Nephron (organoid): ENCODE data around the gene VPS8.
"Not testable (repeated sequence)": the region's sequence is repeated elsewhere in the genome, so short reads cannot be mapped to it uniquely, and the experiment has no call there.

Source experiments
- H3K27ac Mint-ChIP-seq, 3 experiments: 2 replicates each; pipeline ENCODE4 v1.8.0; 2020; ENCODE audit warnings: mixed read lengths in 3 of 3, mild to moderate bottlenecking in 2 of 3, moderate library complexity in 1 of 3
- H3K27me3 Mint-ChIP-seq: 2 replicates; pipeline ENCODE4 v1.8.0; 2021; ENCODE audit warnings: low read depth, mild to moderate bottlenecking, moderate library complexity, mixed read lengths
- H3K36me3 Mint-ChIP-seq: 2 replicates; pipeline ENCODE4 v1.8.0; 2020; ENCODE audit warnings: low read depth, mixed read lengths
- H3K4me1 Mint-ChIP-seq: 2 replicates; pipeline ENCODE4 v1.8.0; 2020; ENCODE audit warnings: mixed read lengths
- H3K4me3 Mint-ChIP-seq, 3 experiments: 2 replicates each; pipeline ENCODE4 v1.8.0; 2020; ENCODE audit warnings: mild to moderate bottlenecking in 3 of 3, mixed read lengths in 3 of 3, moderate library complexity in 2 of 3
- H3K9me3 Mint-ChIP-seq: 2 replicates; pipeline ENCODE4 v1.8.0; 2020; ENCODE audit warnings: mixed read lengths
- CTCF ChIP-seq, 3 experiments: fragments of 200-600 bp; sonication (generic); IDR thresholded peaks; one replicate each; pipeline ENCODE4 v1.5.0; 2021; ENCODE audit warnings: antibody characterized with exemption in 3 of 3; ENCODE audit not compliant: unreplicated experiment in 3 of 3

Gene VPS8

GRCh38 chr3:184985586-184985985 is 173.6 kb downstream of the VPS8 start:
- Mint-ChIP-seq H3K9me3 (no peaks in the 10 kb centered on the region), H3K4me3 (no peak overlapping the region), H3K27ac (no peak overlapping the region), H3K4me1 (peaks cover 5% of the 10 kb centered on the region), H3K27me3 (no peaks in the 10 kb centered on the region), H3K36me3 (peaks cover 60% of the 10 kb centered on the region)
- no peak for TF ChIP-seq CTCF (IDR thresholded peaks at IDR 0.05; ENCODE audit: unreplicated experiment in 3 of 3)

GRCh38 chr3:184986366-184986889 is 174.5 kb downstream of the VPS8 start:
- H3K27ac Mint-ChIP-seq, result no peak overlapping the region
- no peak overlapping the region for H3K4me3 Mint-ChIP-seq
- no peaks in the 10 kb centered on the region for H3K4me1 Mint-ChIP-seq
- TF ChIP-seq CTCF (IDR thresholded peaks at IDR 0.05; ENCODE audit: unreplicated experiment in 3 of 3), result no peak
- H3K9me3 Mint-ChIP-seq, result no peaks in the 10 kb centered on the region
- H3K36me3 Mint-ChIP-seq, result peaks cover 57% of the 10 kb centered on the region
- H3K27me3 Mint-ChIP-seq, result no peaks in the 10 kb centered on the region

- H3K36me3 Mint-ChIP-seq, result peaks cover 28% of the 10 kb centered on the region
- no peak overlapping the region for H3K4me3 Mint-ChIP-seq
- H3K27ac Mint-ChIP-seq, result no peak overlapping the region
- H3K9me3 Mint-ChIP-seq, result no peaks in the 10 kb centered on the region
- H3K4me1 Mint-ChIP-seq, result no peaks in the 10 kb centered on the region
- no peaks in the 10 kb centered on the region for H3K27me3 Mint-ChIP-seq
- no peak for TF ChIP-seq CTCF (IDR thresholded peaks at IDR 0.05; ENCODE audit: unreplicated experiment in 3 of 3)
These were observed 181.4 kb downstream of the VPS8 start for GRCh38 chr3:184993394-184993793.

- H3K4me1 Mint-ChIP-seq, H3K27me3 Mint-ChIP-seq, H3K4me3 Mint-ChIP-seq, H3K27ac Mint-ChIP-seq: not testable (repeated sequence)
- peaks cover 27% of the 10 kb centered on the region for H3K9me3 Mint-ChIP-seq
- H3K36me3 Mint-ChIP-seq, result peaks cover 76% of the 10 kb centered on the region
These were observed 191.9 kb downstream of the VPS8 start for GRCh38 chr3:185003876-185004275.

- Mint-ChIP-seq H3K36me3 (peaks cover 83% of the 10 kb centered on the region), H3K27ac (no peak overlapping the region), H3K9me3 (peaks cover 47% of the 10 kb centered on the region), H3K4me1 (no peaks in the 10 kb centered on the region), H3K4me3 (no peak overlapping the region), H3K27me3 (no peaks in the 10 kb centered on the region)
- TF ChIP-seq CTCF (IDR thresholded peaks at IDR 0.05; ENCODE audit: unreplicated experiment in 3 of 3), result no peak
These were observed 197.7 kb downstream of the VPS8 start for GRCh38 chr3:185009650-185010049.

DNA sequence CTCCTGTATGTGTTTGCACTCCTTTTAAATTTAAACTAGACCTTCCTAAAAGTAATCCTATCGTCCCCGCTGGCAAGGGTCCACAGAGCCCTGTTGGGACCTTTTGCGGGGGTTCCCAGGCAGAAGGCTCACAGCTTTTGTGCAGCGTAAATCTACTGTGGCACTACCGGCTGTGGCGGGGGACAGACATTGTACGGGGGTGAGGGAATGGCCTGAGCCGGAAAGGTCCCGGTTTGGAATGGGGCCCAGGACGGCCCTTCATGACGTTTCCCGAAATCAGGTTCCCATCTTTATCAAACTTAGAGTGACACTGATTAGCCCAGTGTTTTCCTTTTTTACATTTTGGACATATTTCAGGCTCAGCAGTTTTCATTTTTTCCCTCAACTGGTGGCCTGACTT is 205.6 kb downstream of the VPS8 start:
- not testable (repeated sequence) for H3K4me1 Mint-ChIP-seq, H3K9me3 Mint-ChIP-seq, H3K27me3 Mint-ChIP-seq, H3K4me3 Mint-ChIP-seq
- Mint-ChIP-seq H3K27ac (peak overlapping the region in 1 of 3 experiments; percentile 47), H3K36me3 (peaks cover 61% of the 10 kb centered on the region)

DNA sequence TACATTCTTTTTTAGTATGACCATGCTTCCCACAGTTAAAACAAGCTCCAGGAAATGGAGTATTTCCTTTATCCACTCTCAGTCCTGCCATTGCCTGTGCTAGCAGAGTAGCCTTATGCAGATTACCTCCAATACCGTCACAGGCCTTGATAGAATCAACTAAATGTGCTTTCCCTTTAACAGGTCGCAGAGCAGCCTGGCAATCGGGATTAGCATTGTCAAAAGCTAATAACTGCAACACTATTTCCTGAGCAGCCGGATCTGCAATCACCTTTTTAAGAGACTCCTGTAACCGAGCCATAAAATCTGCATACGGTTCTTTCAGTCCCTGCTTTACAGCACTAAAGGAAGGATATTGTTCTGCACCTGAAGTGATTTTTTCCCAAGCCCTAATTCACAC is 206.0 kb downstream of the VPS8 start:
- H3K36me3 Mint-ChIP-seq, result peaks cover 57% of the 10 kb centered on the region
- not testable (repeated sequence) for H3K4me1 Mint-ChIP-seq, H3K27me3 Mint-ChIP-seq, H3K4me3 Mint-ChIP-seq, H3K9me3 Mint-ChIP-seq
- H3K27ac Mint-ChIP-seq, result peak overlapping the region in 1 of 3 experiments; percentile 47
